Karpas-422 (cell line): ENCODE results near the gene RASGRF1. TPM values are rescaled to one million over a fixed set of nuclear protein-coding genes. Genes with fewer than 3 reads are reported as not detected.
"Not testable (repeated sequence)": the region's sequence is repeated elsewhere in the genome, so short reads cannot be mapped to it uniquely, and the experiment has no call there.

ENCODE experiments used
- DNase-seq: peaks from one replicate; pipeline ENCODE4 v3.0.0-alpha.2; 2015
- H2AFZ ChIP-seq: fragments of 200-600 bp; sonication (generic); 2 replicates; pipeline ENCODE4 v1.6.1; 2014; ENCODE audit warnings: antibody characterized with exemption, low read length, mixed read lengths
- H3K27ac ChIP-seq: fragments of 200-600 bp; sonication (generic); 2 replicates; pipeline ENCODE4 v1.5.1; 2014; ENCODE audit warnings: mild to moderate bottlenecking, low read length, moderate library complexity
- H3K27me3 ChIP-seq: fragments of 200-600 bp; sonication (generic); 2 replicates; pipeline ENCODE4 v1.6.1; 2014; ENCODE audit warnings: low read length, mixed read lengths
- H3K36me3 ChIP-seq: fragments of 200-600 bp; sonication (generic); 2 replicates; pipeline ENCODE4 v1.6.1; 2014; ENCODE audit warnings: low read length, mixed read lengths; ENCODE audit not compliant: insufficient read depth
- H3K4me1 ChIP-seq: fragments of 200-600 bp; sonication (generic); 2 replicates; pipeline ENCODE4 v1.6.1; 2014; ENCODE audit warnings: mild to moderate bottlenecking, low read length, mixed read lengths
- H3K4me2 ChIP-seq: fragments of 200-600 bp; sonication (generic); 2 replicates; pipeline ENCODE4 v1.6.1; 2014; ENCODE audit warnings: low read length, low read depth, mild to moderate bottlenecking; ENCODE audit not compliant: poor library complexity, severe bottlenecking
- H3K4me3 ChIP-seq: fragments of 200-600 bp; sonication (generic); 2 replicates; pipeline ENCODE4 v1.5.1; 2014; ENCODE audit warnings: mild to moderate bottlenecking, antibody characterized with exemption, low read length, mixed read lengths
- H3K79me2 ChIP-seq: fragments of 200-600 bp; sonication (generic); 2 replicates; pipeline ENCODE4 v1.6.1; 2014; ENCODE audit warnings: mild to moderate bottlenecking, low read length, mixed read lengths
- H3K9ac ChIP-seq: fragments of 200-600 bp; sonication (generic); 2 replicates; pipeline ENCODE4 v1.6.0; 2014; ENCODE audit warnings: low read length
- H3K9me2 ChIP-seq: fragments of 200-600 bp; sonication (generic), shearing (Covaris generic); replicated peaks from 2 replicates; pipeline ENCODE4 v1.6.0; 2014; ENCODE audit warnings: mild to moderate bottlenecking, low read length, moderate library complexity; ENCODE audit not compliant: insufficient read depth
- H3K9me3 ChIP-seq: fragments of 300-700, 200-600 bp; sonication (generic); 2 replicates; pipeline ENCODE4 v1.6.1; 2014; ENCODE audit warnings: low read length, mixed read lengths
- H4K20me1 ChIP-seq: fragments of 200-600 bp; sonication (generic); 2 replicates; pipeline ENCODE4 v1.6.1; 2014; ENCODE audit warnings: mild to moderate bottlenecking, antibody characterized with exemption, low read length, low read depth; ENCODE audit not compliant: insufficient read depth
- total RNA-seq: library from RNA; depleted of rRNA; stranded (reverse); fragments of >200 nt; shearing (Covaris generic); gene quantifications from 2 replicates; pipeline ENCODE4 v1.2.3, GENCODE V29; 2014; ENCODE audit warnings: low replicate concordance

Gene RASGRF1
- total RNA-seq, 1 experiment from 2014 or later: 10.5 TPM

DNA sequence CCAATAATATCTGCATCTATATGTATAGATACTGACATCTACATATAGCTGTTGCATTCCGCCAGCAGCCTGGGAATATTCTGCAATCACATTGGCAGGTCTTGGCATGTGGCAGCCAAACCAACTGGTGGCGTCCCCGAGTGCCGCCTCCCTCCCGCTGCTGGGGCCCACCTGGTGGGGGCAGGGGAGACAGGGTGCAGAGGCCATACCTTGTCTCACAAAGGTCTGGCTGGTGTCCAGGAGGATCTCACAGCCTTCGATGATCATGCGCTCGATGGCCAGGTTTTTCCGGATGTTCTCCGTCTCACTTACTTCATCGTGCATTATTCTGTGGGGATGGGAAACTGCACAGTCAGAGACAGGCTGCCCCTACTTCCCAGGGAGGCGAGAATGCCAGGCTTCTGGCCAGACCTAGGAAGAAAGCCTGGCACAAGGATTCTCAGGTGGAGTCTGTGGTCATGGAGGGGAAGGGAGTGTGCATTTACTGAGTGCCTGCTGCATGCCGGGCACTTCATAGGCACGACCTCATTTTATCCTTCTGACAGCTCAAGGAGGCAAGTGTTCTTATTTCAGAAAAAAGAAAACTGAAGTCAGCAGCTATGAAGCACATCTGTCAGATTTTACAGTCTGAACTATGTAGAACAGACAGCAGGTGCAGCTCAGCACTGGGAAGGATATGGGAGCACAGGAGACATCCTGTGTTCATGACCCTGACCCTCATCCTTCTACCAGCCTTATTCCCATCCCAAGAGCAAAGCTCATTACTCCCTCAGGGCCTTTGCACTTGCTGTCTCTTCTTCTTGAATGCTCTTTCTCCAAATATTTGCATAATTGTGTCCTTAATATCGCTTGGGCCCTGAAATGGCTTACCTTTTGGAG, 62.8 kb downstream of the RASGRF1 start:
- no peak for DNase-seq

DNA sequence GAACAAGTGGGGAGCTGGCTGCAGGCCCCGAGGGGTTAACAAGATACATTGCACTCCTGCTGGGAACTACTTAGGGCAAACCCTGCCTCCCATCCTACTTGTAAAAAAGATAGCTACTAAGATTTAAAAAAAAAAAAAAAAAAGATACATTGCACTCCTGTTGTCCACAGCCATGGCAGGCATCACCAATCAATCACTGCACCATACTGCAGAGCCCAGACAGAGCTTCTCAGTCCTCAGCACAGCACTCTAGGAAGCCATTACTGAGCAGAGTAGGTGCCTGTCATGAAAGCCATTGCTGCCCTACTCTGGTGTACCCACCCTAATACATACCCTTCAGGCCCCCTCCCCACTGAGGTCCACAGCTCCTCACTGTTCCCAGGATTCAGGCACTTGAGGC, 64.8 kb downstream of the RASGRF1 start:
- Histone ChIP-seq H3K4me3 (no peak overlapping the region), H3K4me1 (peaks cover 9% of the 10 kb centered on the region; the same call in 1 of the 2 replicates), H3K4me2 (no peak overlapping the region), H4K20me1 (no peaks in the 10 kb centered on the region), H3K79me2 (no peaks in the 10 kb centered on the region), H3K27me3 (no peaks in the 10 kb centered on the region), H3K9ac (no peak overlapping the region), H3K36me3 (no peaks in the 10 kb centered on the region), H3K9me2 (no peaks in the 10 kb centered on the region), H3K9me3 (no peaks in the 10 kb centered on the region), H2AFZ (no peak overlapping the region), H3K27ac (no peak overlapping the region)
- peak; percentile 67 for DNase-seq

More for the DNA sequence above, 62.8 kb downstream of the RASGRF1 start:
- no peaks in the 10 kb centered on the region for H4K20me1 ChIP-seq
- H3K9ac ChIP-seq: no peak overlapping the region
- H3K9me2 ChIP-seq: no peaks in the 10 kb centered on the region
- H3K4me2 ChIP-seq: no peak overlapping the region
- H3K27me3 ChIP-seq: no peaks in the 10 kb centered on the region
- no peak overlapping the region for H3K27ac ChIP-seq
- no peaks in the 10 kb centered on the region for H3K79me2 ChIP-seq
- no peak overlapping the region for H2AFZ ChIP-seq
- no peak overlapping the region for H3K4me3 ChIP-seq
- H3K36me3 ChIP-seq: no peaks in the 10 kb centered on the region
- H3K9me3 ChIP-seq: no peaks in the 10 kb centered on the region
- peaks cover 6% of the 10 kb centered on the region; the same call in 1 of the 2 replicates for H3K4me1 ChIP-seq

DNA sequence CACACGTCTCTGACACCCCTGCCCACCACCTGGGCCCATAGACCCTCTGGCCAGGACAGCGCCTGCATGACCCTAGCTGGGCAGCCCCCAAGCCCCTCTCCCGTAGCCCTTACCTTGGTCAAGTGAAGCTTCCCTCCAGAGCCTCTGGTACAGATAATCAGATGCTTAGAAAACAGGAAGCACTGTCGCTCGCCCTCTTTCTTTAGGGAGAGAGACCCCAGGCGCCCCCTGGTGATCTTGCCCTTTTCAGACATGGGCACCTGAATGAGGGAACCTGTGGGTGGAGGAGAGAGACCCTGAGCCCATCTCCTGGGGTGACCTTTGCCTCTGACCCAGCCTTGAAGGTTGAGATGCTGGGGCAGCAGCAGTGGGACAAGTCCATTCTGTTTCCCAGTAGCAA, 65.4 kb downstream of the RASGRF1 start:
- Histone ChIP-seq H4K20me1 (no peaks in the 10 kb centered on the region), H3K27me3 (no peaks in the 10 kb centered on the region), H3K9me3 (no peaks in the 10 kb centered on the region), H3K4me3 (no peak overlapping the region), H3K4me1 (peaks cover 14% of the 10 kb centered on the region), H3K36me3 (no peaks in the 10 kb centered on the region), H3K27ac (no peak overlapping the region), H3K4me2 (no peak overlapping the region), H3K9me2 (no peaks in the 10 kb centered on the region), H3K9ac (no peak overlapping the region), H2AFZ (peak overlapping the region; percentile 43; the same call in 1 of the 2 replicates), H3K79me2 (no peaks in the 10 kb centered on the region)
- DNase-seq: peak; percentile 86

DNA sequence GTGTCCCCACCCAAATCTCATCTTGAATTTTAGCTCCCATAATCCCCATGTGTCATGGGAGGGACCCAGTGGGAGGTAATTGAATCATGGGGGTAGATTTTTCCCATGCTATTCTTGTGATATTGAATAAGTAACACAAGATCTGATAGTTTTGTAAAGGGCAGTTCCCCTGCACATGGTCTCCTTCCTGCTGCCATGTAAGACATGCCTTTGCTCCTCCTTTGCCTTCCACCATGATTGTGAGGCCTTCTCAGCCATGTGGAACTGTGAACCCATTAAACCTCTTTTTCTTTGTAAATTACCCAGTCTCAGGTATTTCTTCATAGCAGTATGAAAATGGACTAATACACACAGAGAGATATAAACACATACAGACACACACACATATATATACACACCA, 66.1 kb downstream of the RASGRF1 start:
- H3K4me3 ChIP-seq, H3K9ac ChIP-seq, H2AFZ ChIP-seq, H3K79me2 ChIP-seq, H3K27ac ChIP-seq, H3K9me3 ChIP-seq, H4K20me1 ChIP-seq, H3K27me3 ChIP-seq, H3K4me2 ChIP-seq, H3K9me2 ChIP-seq, H3K36me3 ChIP-seq, DNase-seq: not testable (repeated sequence)
- H3K4me1 ChIP-seq: peaks cover 17% of the 10 kb centered on the region

DNA sequence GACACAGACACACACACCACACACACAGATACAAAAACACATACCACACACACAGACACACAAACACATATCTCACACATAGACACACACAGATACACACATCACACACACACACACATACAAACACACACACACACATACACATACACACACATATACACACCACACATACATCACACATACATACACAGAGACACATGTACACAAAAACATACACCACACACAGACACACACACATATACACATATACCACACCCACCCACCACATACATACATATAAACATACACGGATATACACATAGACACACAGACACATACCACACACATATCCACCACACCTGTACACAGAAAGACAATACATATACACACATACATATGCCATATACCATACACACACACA, 66.7 kb downstream of the RASGRF1 start:
- no peak overlapping the region for H3K9ac ChIP-seq

DNA sequence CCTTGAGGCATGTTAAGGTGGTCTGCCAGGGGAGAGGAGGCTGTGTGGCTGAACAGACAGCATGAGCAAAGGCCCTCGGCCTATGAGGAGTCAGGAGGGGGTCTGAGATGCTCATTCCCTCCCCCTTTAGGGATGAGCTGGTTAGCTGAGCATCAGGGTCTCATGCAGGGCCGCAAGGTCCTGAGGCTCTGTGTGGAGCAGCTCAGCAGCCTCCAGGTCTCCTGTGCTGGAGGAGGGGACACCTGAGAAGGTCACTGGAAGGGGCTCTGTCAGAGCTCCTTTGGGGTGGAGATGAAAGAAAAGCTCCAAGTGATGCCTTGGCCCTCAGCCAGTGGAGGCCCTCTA, 67.1 kb downstream of the RASGRF1 start:
- no peak for DNase-seq
- H3K4me1 ChIP-seq: peaks cover 14% of the 10 kb centered on the region
- H3K79me2 ChIP-seq: no peaks in the 10 kb centered on the region
- no peaks in the 10 kb centered on the region for H3K9me3 ChIP-seq
- no peak overlapping the region for H2AFZ ChIP-seq
- H3K27ac ChIP-seq: no peak overlapping the region
- H3K27me3 ChIP-seq: no peaks in the 10 kb centered on the region
- H3K36me3 ChIP-seq: no peaks in the 10 kb centered on the region
- no peak overlapping the region for H3K4me2 ChIP-seq
- no peaks in the 10 kb centered on the region for H3K9me2 ChIP-seq
- no peak overlapping the region for H3K4me3 ChIP-seq
- H3K9ac ChIP-seq: no peak overlapping the region
- H4K20me1 ChIP-seq: no peaks in the 10 kb centered on the region

More for the DNA sequence above, 66.7 kb downstream of the RASGRF1 start:
- H3K36me3 ChIP-seq: no peaks in the 10 kb centered on the region
- peaks cover 17% of the 10 kb centered on the region for H3K4me1 ChIP-seq
- H3K9me3 ChIP-seq: no peaks in the 10 kb centered on the region
- H4K20me1 ChIP-seq: no peaks in the 10 kb centered on the region
- no peaks in the 10 kb centered on the region for H3K9me2 ChIP-seq
- H3K27me3 ChIP-seq: no peaks in the 10 kb centered on the region
- no peak overlapping the region for H3K4me2 ChIP-seq
- no peak for DNase-seq
- H3K79me2 ChIP-seq: no peaks in the 10 kb centered on the region
- H3K27ac ChIP-seq: no peak overlapping the region
- no peak overlapping the region for H3K4me3 ChIP-seq
- no peak overlapping the region for H2AFZ ChIP-seq

DNA sequence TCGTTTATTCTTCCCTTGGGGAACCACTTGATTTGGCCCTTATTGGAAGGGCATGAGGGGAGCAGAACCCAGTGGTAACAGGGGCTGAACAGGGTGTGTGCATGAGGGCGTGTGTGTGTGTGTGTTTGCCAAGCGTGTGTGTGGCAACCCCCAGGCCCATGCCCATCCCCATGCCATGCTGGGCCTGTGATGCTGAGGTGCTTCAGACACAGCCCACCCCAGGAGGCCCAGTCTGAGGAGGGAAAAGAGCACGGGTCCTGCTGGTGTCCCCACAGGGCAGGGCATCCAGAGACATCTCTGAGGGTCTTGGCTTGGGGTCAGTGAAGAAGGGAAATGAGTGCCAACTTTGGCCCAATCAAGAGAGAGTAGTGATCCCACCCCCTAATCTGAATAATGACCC, 71.6 kb downstream of the RASGRF1 start:
- no peaks in the 10 kb centered on the region for H4K20me1 ChIP-seq
- H3K4me2 ChIP-seq: no peak overlapping the region
- no peaks in the 10 kb centered on the region for H3K27me3 ChIP-seq
- H3K36me3 ChIP-seq: no peaks in the 10 kb centered on the region
- no peak overlapping the region for H3K4me3 ChIP-seq
- peaks cover 22% of the 10 kb centered on the region for H3K4me1 ChIP-seq
- no peak overlapping the region for H3K27ac ChIP-seq
- H3K9ac ChIP-seq: no peak overlapping the region
- H3K9me2 ChIP-seq: no peaks in the 10 kb centered on the region
- no peaks in the 10 kb centered on the region for H3K9me3 ChIP-seq
- H3K79me2 ChIP-seq: no peaks in the 10 kb centered on the region
- no peak for DNase-seq
- no peak overlapping the region for H2AFZ ChIP-seq

DNA sequence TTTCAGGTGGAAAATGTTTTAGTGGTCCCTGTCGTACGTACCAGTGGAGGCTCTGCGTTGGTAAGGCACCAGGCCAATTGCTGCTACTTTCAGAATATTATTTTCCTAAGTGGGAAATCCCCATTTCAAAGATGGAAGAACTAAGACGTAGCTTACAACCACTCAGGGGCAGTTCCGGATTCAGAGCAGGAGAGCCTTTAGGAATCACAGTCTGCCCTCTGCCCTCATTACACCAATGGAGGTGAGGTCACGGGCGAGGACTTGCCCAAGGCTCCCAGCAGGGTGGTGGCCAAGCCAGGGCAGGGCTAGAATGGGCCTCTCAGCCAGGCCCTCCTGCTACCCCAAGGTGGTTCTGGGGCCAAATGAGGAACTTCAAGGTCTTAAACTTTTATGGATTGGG, 72.6 kb downstream of the RASGRF1 start:
- H3K4me3 ChIP-seq: no peak overlapping the region
- H4K20me1 ChIP-seq: no peaks in the 10 kb centered on the region
- no peak overlapping the region for H3K4me2 ChIP-seq
- H3K9me3 ChIP-seq: no peaks in the 10 kb centered on the region
- no peaks in the 10 kb centered on the region for H3K9me2 ChIP-seq
- no peak overlapping the region for H2AFZ ChIP-seq
- H3K9ac ChIP-seq: no peak overlapping the region
- no peak overlapping the region for H3K27ac ChIP-seq
- no peaks in the 10 kb centered on the region for H3K79me2 ChIP-seq
- H3K4me1 ChIP-seq: peaks cover 22% of the 10 kb centered on the region
- no peaks in the 10 kb centered on the region for H3K27me3 ChIP-seq
- H3K36me3 ChIP-seq: no peaks in the 10 kb centered on the region
- DNase-seq: no peak
